PC-9 (cell line): ENCODE results near the gene SIAH2. TPM values are rescaled to one million over a fixed set of nuclear protein-coding genes. Genes with fewer than 3 reads are reported as not detected.

Experiments
- BruUV-seq: library from RNA; stranded (reverse); fragments of 400-500 nt; replicated peaks from 2 replicates; lab custom pipeline; 2021; lab: Mats Ljungman, UMichigan
- CTCF ChIA-PET: fragments of 300-600 bp; sonication (Branson Sonifier 250); formaldehyde crosslinking; loops from one replicate; lab custom pipeline; 2022; ENCODE audit warnings: antibody characterized with exemption; lab: Charles Lee
- POLR2A ChIA-PET: fragments of 300-600 bp; sonication (Branson Sonifier 250); formaldehyde crosslinking; loops from one replicate; lab custom pipeline; 2022; ENCODE audit warnings: antibody characterized with exemption; ENCODE audit not compliant: unreplicated experiment; lab: Charles Lee
- DNase-seq, 2 experiments: peaks; one replicate each; pipeline versions ENCODE4 v3.0.0 to v3.0.0-alpha.2; 2015 to 2022; ENCODE audit warnings: mixed read lengths in 1 of 2
- H2AFZ ChIP-seq: fragments of 200-600 bp; sonication (generic); 2 replicates; pipeline ENCODE4 v1.8.1; 2017; ENCODE audit warnings: antibody characterized with exemption
- H3F3A ChIP-seq: fragments of 200-600 bp; sonication (generic); 2 replicates; pipeline ENCODE4 v1.8.1; 2017; ENCODE audit warnings: antibody characterized with exemption, mild to moderate bottlenecking, low read depth; ENCODE audit not compliant: insufficient read depth
- H3K27ac ChIP-seq: fragments of 200-600 bp; sonication (generic); 2 replicates; pipeline ENCODE4 v1.6.1; 2016; ENCODE audit warnings: mixed run types
- H3K27me3 ChIP-seq: fragments of 200-600 bp; sonication (generic); 2 replicates; pipeline ENCODE4 v1.6.1; 2016; ENCODE audit warnings: low read depth, mixed run types; ENCODE audit not compliant: insufficient read depth
- H3K36me3 ChIP-seq: fragments of 200-600 bp; sonication (generic); 2 replicates; pipeline ENCODE4 v1.6.1; 2016; ENCODE audit warnings: low read depth, mixed run types
- H3K4me1 ChIP-seq: fragments of 200-600 bp; sonication (generic); replicated peaks from 2 replicates; pipeline ENCODE4 v1.6.1; 2016; ENCODE audit warnings: mixed run types; ENCODE audit not compliant: insufficient read depth
- H3K4me2 ChIP-seq: fragments of 200-600 bp; sonication (generic); 2 replicates; pipeline ENCODE4 v1.6.1; 2017; ENCODE audit warnings: mixed run types
- H3K4me3 ChIP-seq: fragments of 200-600 bp; sonication (generic); 2 replicates; pipeline ENCODE4 v1.6.1; 2016; ENCODE audit warnings: mixed run types
- H3K79me2 ChIP-seq: fragments of 200-600 bp; sonication (generic); 2 replicates; pipeline ENCODE4 v1.6.1; 2017; ENCODE audit warnings: low read depth, mixed run types
- H3K9me2 ChIP-seq: fragments of 200-600 bp; sonication (generic); 2 replicates; pipeline ENCODE4 v1.8.1; 2017; ENCODE audit warnings: mild to moderate bottlenecking; ENCODE audit not compliant: insufficient read depth
- H3K9me3 ChIP-seq: fragments of 200-600 bp; sonication (generic); 2 replicates; pipeline ENCODE4 v1.8.1; 2016; ENCODE audit warnings: low read depth; ENCODE audit not compliant: insufficient read depth
- H4K20me1 ChIP-seq: fragments of 200-600 bp; sonication (generic); 2 replicates; pipeline ENCODE4 v1.8.1; 2017; ENCODE audit not compliant: insufficient read depth
- EZH2 ChIP-seq: fragments of 200-600 bp; sonication (generic); IDR thresholded peaks from 2 replicates; pipeline ENCODE4 v1.8.0; 2017; ENCODE audit warnings: antibody characterized with exemption, low read depth
- intact Hi-C: fragments of 100-400 bp; cut with micrococcal nuclease; formaldehyde crosslinking; loops from one replicate; pipeline ENCODE4 v1.10.0; 2022; ENCODE audit not compliant: unreplicated experiment
- total RNA-seq: library from RNA; stranded (reverse); gene quantifications from 2 replicates; pipeline ENCODE4 v1.2.3, GENCODE V29; 2021
- TF ChIP-seq, protein P1 (sequence below): fragments of 200-600 bp; sonication (generic); conservative IDR thresholded peaks from 2 replicates; pipeline ENCODE4 v1.6.1; 2017; ENCODE audit warnings: mixed run types, antibody characterized with exemption, mild to moderate bottlenecking, moderate library complexity

SIAH2 gene
- total RNA-seq, 1 experiment from 2014 or later: 20.3 TPM

DNA sequence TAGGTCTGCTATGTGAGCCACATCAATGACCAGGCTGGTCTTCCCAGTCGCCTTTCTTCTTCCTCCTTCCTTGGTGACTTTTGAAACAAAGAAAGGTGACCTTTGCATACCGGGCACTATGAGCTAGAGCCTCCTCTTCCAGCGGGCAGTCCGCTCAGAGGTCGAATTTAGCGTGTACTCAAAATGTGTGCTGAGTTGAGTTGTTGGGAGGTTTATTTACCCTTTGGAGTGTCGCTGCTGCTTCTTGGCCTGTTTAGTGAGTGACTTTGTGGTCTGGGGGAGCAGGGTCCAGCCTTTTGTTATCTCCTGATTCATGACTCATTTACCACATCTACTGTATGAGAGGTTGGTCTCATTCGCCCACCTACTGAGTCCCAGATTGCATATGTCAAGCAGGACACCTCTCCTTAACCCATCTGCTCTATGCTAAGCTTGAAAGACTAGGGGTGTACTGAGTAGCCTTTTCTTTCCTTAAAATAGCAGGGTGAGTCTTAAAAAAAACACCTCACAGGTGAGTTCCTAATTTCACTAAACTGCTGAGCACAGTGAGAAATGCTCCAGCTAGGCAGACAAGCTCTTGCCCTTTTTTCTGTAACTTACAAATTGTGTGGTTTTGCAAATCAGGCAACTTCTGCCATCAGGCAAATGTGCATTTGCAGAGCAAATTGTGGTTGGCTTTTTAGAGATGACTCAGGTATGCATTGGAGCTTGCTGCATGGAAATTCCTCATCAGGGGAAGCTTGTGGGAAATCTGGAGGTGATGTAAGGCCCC is 3.2 kb upstream of the SIAH2 start:
- H3K4me2 ChIP-seq: no peak overlapping the region
- no peaks in the 10 kb centered on the region for H3K9me3 ChIP-seq
- no peak overlapping the region for H3K27ac ChIP-seq
- H3K4me1 ChIP-seq: peaks cover 32% of the 10 kb centered on the region
- H3K27me3 ChIP-seq: no peaks in the 10 kb centered on the region
- intact Hi-C loops: loop anchor here (10.0 kb wide), 1 partner anchor 319 kb away; the partner anchor contains the start of gene MED12L
- no TSS peak for BruUV-seq
- peaks cover 4% of the 10 kb centered on the region; the same call in 1 of the 2 replicates for H4K20me1 ChIP-seq
- DNase-seq: no peak
- H3K4me3 ChIP-seq: no peak overlapping the region
- H3K36me3 ChIP-seq: no peaks in the 10 kb centered on the region
- H3K9me2 ChIP-seq: no peaks in the 10 kb centered on the region
- H3F3A ChIP-seq: peaks cover 12% of the 10 kb centered on the region
- POLR2A ChIA-PET: interaction anchor here (0.5 kb wide), 1 partner anchor 62 kb away, joined by 3 read pairs; the partner anchor contains the start of gene ERICH6
- TF ChIP-seq EZH2: no peak
- TF ChIP-seq, protein P1, sequence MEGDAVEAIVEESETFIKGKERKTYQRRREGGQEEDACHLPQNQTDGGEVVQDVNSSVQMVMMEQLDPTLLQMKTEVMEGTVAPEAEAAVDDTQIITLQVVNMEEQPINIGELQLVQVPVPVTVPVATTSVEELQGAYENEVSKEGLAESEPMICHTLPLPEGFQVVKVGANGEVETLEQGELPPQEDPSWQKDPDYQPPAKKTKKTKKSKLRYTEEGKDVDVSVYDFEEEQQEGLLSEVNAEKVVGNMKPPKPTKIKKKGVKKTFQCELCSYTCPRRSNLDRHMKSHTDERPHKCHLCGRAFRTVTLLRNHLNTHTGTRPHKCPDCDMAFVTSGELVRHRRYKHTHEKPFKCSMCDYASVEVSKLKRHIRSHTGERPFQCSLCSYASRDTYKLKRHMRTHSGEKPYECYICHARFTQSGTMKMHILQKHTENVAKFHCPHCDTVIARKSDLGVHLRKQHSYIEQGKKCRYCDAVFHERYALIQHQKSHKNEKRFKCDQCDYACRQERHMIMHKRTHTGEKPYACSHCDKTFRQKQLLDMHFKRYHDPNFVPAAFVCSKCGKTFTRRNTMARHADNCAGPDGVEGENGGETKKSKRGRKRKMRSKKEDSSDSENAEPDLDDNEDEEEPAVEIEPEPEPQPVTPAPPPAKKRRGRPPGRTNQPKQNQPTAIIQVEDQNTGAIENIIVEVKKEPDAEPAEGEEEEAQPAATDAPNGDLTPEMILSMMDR: no peak
- peaks cover 12% of the 10 kb centered on the region for H3K79me2 ChIP-seq
- H2AFZ ChIP-seq: no peak overlapping the region
- CTCF ChIA-PET: no interaction called here

DNA sequence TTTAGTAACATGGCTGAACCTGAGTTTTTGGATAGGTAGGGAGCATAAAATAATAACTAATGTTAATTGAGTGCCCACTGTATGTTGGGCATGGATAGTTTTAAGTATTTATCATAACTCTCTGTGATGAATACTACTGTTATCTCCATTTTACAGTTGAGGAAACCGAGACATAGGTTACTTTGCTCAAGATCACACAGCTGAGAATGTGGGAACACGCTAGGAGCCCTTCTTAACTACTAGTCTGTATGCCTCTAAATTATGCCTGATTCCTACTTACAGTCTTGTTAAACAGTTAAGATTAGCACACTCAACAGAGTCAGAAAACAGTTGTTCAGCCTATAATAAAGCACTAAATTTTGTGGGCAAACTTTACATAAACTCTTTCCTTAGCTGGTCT is 2.0 kb upstream of the SIAH2 start:
- TF ChIP-seq, protein P1: no peak
- TF ChIP-seq EZH2: no peak
- POLR2A ChIA-PET: interaction anchor here (0.5 kb wide), 1 partner anchor 61 kb away, joined by 24 read pairs; no protein-coding TSS in a partner anchor
- 0 out of 2 replicates have a peak, but pooled peaks cover 9% of the 10 kb centered on the region for H3K36me3 ChIP-seq
- no peak overlapping the region for H3K4me3 ChIP-seq
- no peaks in the 10 kb centered on the region for H3K9me3 ChIP-seq
- intact Hi-C loops: loop anchor here (1.0 to 10.0 kb wide), 4 partner anchors 100 to 320 kb away; partner anchors contain the start of genes EIF2A, MED12L, SELENOT and SERP1
- no peaks in the 10 kb centered on the region for H3K27me3 ChIP-seq
- H3K4me1 ChIP-seq: peaks cover 43% of the 10 kb centered on the region
- no peak overlapping the region for H2AFZ ChIP-seq
- peaks cover 24% of the 10 kb centered on the region for H3K79me2 ChIP-seq
- H3K27ac ChIP-seq: no peak overlapping the region
- BruUV-seq: no TSS peak
- no peak for DNase-seq
- no peaks in the 10 kb centered on the region for H3K9me2 ChIP-seq
- peaks cover 14% of the 10 kb centered on the region; the same call in 1 of the 2 replicates for H4K20me1 ChIP-seq
- CTCF ChIA-PET: interaction anchor here (0.9 to 2.0 kb wide), 3 partner anchors 23 to 100 kb away, joined by 3 to 7 read pairs (median 3); no protein-coding TSS in a partner anchor
- H3K4me2 ChIP-seq: peak overlapping the region; percentile 72
- H3F3A ChIP-seq: peaks cover 12% of the 10 kb centered on the region

DNA sequence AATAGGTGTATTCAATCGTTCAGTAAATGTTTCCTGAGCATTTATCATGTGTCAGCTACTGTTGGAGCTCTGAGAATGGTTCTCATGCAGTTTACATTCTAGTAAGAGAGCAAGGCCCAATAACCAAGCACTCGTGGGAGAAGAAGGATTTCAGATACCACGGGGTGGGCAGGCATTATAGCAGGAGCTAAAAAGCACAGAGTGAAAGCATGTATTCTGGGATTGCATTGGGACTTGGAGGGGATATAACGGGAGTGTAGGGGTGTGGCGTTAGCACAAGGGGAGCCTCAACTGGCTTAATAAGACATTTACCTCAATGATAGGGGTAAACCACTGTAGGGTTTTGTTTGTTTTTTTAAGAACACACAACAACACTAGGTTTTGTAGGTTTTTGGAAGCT is 1.6 kb upstream of the SIAH2 start:
- Histone ChIP-seq H3K9me3 (no peaks in the 10 kb centered on the region), H2AFZ (peak overlapping the region; percentile 93; the same call in 1 of the 2 replicates), H4K20me1 (peaks cover 16% of the 10 kb centered on the region; the same call in 1 of the 2 replicates), H3F3A (peaks cover 13% of the 10 kb centered on the region), H3K27me3 (no peaks in the 10 kb centered on the region), H3K79me2 (peaks cover 28% of the 10 kb centered on the region), H3K4me1 (peaks cover 47% of the 10 kb centered on the region), H3K4me2 (peak overlapping the region; percentile 72), H3K9me2 (no peaks in the 10 kb centered on the region), H3K36me3 (0 out of 2 replicates have a peak, but pooled peaks cover 9% of the 10 kb centered on the region), H3K4me3 (peak overlapping the region; percentile 69; the same call in 1 of the 2 replicates), H3K27ac (peak overlapping the region; percentile 84)
- BruUV-seq: no TSS peak
- DNase-seq: no peak
- TF ChIP-seq EZH2: no peak
- TF ChIP-seq, protein P1: no peak
- intact Hi-C loops: loop anchor here (1.0 to 10.0 kb wide), 4 partner anchors 101 to 320 kb away; partner anchors contain the start of genes EIF2A, MED12L, SELENOT and SERP1
- CTCF ChIA-PET: interaction anchor here (0.9 to 2.0 kb wide), 3 partner anchors 23 to 100 kb away, joined by 3 to 7 read pairs (median 3); no protein-coding TSS in a partner anchor
- POLR2A ChIA-PET: interaction anchor here (0.5 kb wide), 1 partner anchor 61 kb away, joined by 24 read pairs; no protein-coding TSS in a partner anchor
